GM19328 (cell line): ENCODE results near the gene UGT2B28.
"Not testable (repeated sequence)": the region's sequence is repeated elsewhere in the genome, so short reads cannot be mapped to it uniquely, and the experiment has no call there.

Experiments used
- ATAC-seq: cut with Tn5 transposase; IDR thresholded peaks from one replicate; pipeline ENCODE4 v1.9.1; 2021; ENCODE audit warnings: mild to moderate bottlenecking, moderate library complexity; ENCODE audit not compliant: unreplicated experiment

The UGT2B28 gene

GRCh38 chr4:69280081-69280480, at the start of gene UGT2B28:
TSS of gene UGT2B28 (plus strand) at chr4:69280475. CDS start at chr4:69280501, 26 bp downstream.
- not testable (repeated sequence) for ATAC-seq

- no peak for ATAC-seq
Observed at GRCh38 chr4:69239092-69239491, 41.2 kb upstream of the UGT2B28 start.

GRCh38 chr4:69239557-69240168, 40.6 kb upstream of the UGT2B28 start:
- no peak for ATAC-seq

GRCh38 chr4:69240787-69241186, 39.5 kb upstream of the UGT2B28 start:
- not testable (repeated sequence) for ATAC-seq

GRCh38 chr4:69241746-69242145, 38.5 kb upstream of the UGT2B28 start:
- not testable (repeated sequence) for ATAC-seq

GRCh38 chr4:69242562-69243240, 37.6 kb upstream of the UGT2B28 start:
- not testable (repeated sequence) for ATAC-seq

GRCh38 chr4:69250884-69251283, 29.4 kb upstream of the UGT2B28 start:
- not testable (repeated sequence) for ATAC-seq

- not testable (repeated sequence) for ATAC-seq
Observed at GRCh38 chr4:69253147-69253772, 27.0 kb upstream of the UGT2B28 start.

GRCh38 chr4:69268612-69269011, 11.7 kb upstream of the UGT2B28 start:
- ATAC-seq: not testable (repeated sequence)

GRCh38 chr4:69296356-69296755, 16.1 kb downstream of the UGT2B28 start:
- ATAC-seq: not testable (repeated sequence)

- not testable (repeated sequence) for ATAC-seq
Observed at GRCh38 chr4:69308426-69309033, 28.3 kb downstream of the UGT2B28 start.

- ATAC-seq: not testable (repeated sequence)
Observed at GRCh38 chr4:69309549-69310076, 29.3 kb downstream of the UGT2B28 start.

GRCh38 chr4:69310262-69310661, 30.0 kb downstream of the UGT2B28 start:
- ATAC-seq: not testable (repeated sequence)

- peak; percentile 55 for ATAC-seq
Observed at GRCh38 chr4:69317669-69318298, 37.5 kb downstream of the UGT2B28 start.

GRCh38 chr4:69321153-69321729, 41.0 kb downstream of the UGT2B28 start:
- ATAC-seq: no peak

- no peak for ATAC-seq
Observed at GRCh38 chr4:69322055-69322454, 41.8 kb downstream of the UGT2B28 start.

- ATAC-seq: no peak
Observed at GRCh38 chr4:69323284-69323683, 43.0 kb downstream of the UGT2B28 start.

GRCh38 chr4:69330345-69331047, 50.2 kb downstream of the UGT2B28 start:
- no peak for ATAC-seq

GRCh38 chr4:69331304-69331703, 51.0 kb downstream of the UGT2B28 start:
- ATAC-seq: not testable (repeated sequence)

- ATAC-seq: not testable (repeated sequence)
Observed at GRCh38 chr4:69335485-69335884, 55.2 kb downstream of the UGT2B28 start.
